Subcutaneous adipose tissue (tissue), 4 donors: ENCODE results near the gene ADSS2. TPM values are rescaled to one million over a fixed set of nuclear protein-coding genes. Genes with fewer than 3 reads are reported as not detected.

Experiments used
- total RNA-seq, 4 donors: library from RNA; depleted of rRNA; stranded (reverse); fragments of >200 nt; gene quantifications; one replicate each; pipeline ENCODE4 v1.1.0, GENCODE V29; 2016
- TF ChIP-seq, protein P1 (sequence below): fragments of 450-650 bp; IDR thresholded peaks from one replicate; pipeline ENCODE4 v1.5.1; 2016; ENCODE audit warnings: low read depth, mild to moderate bottlenecking, control low read depth, antibody characterized with exemption, moderate library complexity

ADSS2 gene
- total RNA-seq, 4 donors from 2014 or later, result 29.6 to 45.7 (median 38.0) TPM

DNA sequence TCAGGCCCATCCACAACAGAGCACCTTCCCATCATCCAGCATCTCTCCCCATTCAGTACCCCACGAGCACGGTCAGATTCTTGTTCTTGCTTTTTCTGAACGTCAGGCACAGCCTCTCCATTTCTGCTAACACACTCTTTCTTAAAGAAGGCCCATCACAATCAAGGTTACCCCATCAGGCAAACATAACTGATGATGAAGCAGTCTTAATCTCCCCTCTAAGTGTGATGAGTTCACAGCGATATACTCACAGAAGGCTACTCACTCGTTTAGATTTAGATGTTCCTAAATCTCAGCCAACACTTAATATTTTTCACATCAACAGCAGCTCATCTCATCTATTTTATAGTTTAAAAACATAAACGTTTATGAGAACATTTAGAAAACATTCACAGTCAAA is 75.6 kb downstream of the ADSS2 start:
- TF ChIP-seq, protein P1, sequence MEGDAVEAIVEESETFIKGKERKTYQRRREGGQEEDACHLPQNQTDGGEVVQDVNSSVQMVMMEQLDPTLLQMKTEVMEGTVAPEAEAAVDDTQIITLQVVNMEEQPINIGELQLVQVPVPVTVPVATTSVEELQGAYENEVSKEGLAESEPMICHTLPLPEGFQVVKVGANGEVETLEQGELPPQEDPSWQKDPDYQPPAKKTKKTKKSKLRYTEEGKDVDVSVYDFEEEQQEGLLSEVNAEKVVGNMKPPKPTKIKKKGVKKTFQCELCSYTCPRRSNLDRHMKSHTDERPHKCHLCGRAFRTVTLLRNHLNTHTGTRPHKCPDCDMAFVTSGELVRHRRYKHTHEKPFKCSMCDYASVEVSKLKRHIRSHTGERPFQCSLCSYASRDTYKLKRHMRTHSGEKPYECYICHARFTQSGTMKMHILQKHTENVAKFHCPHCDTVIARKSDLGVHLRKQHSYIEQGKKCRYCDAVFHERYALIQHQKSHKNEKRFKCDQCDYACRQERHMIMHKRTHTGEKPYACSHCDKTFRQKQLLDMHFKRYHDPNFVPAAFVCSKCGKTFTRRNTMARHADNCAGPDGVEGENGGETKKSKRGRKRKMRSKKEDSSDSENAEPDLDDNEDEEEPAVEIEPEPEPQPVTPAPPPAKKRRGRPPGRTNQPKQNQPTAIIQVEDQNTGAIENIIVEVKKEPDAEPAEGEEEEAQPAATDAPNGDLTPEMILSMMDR, result no peak

DNA sequence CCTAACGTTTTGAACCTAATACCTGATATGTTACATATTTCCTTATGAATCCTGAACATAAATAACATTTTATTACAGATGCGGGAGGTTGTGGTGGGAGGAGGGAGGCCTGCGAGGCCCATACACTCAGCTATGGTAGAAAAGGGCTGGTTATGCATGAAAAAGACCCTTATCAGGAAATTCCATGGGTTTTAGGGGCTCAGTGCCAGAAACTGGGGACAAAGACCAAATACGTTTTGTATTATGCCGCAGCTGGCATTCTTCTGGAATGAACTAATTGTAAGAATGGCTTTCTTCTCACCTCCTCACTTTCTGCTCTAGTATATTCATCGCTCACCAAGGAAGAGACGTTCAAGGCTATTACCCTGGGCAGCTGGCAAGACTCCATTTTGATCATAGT is 76.7 kb downstream of the ADSS2 start:
- TF ChIP-seq, protein P1, result no peak

DNA sequence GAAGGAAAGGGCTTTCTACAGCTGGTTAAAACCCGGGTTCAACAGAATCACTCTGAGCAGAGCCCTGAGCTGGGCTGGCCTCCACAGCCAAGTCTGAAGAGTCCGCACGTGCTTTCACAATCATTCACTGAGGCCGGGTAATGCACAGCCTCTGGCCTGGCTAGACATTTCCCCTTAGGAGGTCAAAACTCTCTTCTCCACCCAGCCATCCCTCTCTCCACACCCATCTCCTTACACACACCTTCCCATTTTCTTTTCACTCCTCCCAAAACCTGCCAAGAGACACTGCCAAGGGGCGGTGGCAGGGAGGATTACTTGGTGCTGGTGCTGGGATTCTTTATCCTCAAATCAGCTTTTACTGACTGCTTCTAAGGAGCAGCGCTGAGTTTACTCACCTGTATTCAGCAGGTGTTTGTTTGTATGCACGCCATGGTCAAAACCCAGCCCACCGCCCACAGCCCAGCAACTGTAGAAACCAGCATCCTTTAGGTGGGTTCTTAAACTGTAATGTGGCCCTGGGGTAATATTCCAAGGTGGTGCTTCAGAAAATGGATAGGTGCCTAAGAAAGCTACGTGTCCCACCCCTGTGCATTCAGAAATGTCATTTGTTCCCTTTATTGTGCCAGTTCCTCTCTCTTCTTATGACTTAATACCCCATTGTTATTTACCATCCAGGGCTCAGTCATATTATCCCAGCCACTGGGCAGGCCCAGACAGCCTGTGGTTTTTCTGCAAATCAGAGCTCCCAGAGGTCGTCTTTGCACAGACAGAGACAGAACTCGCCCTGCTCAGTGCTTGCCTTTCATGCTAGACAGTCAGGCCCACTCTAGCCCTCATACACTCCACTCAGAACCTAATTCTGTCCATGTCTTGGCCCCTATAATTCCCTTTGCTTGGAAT is 80.2 kb downstream of the ADSS2 start:
- TF ChIP-seq, protein P1, result no peak

DNA sequence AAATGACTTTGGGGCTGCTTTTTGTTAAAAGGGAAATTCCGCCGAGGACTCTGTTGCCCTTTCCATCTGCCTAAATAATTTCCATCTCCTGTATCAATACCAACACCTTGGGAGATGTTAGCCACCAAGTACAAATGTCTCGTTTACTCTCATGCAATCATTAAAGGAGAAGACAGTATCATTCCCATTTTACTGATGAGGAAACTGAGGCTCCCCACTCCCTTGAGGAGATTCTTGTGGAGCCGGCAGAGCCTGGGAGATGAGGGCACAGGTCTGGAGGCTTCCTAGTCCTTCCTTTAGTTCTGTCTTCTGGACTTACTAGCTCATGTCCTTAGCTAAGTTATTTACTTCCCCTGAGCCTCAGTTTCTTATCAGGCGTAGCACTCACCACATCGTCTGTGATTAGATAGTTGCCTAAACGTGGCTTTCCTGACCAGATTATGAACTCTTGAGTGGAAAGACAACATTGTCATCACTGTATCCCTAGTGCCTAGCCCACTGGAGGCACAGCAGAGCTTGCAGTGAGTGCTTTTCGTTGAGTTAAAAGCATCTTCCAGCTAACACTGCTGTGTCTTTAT is 81.6 kb downstream of the ADSS2 start:
- TF ChIP-seq, protein P1, result no peak

DNA sequence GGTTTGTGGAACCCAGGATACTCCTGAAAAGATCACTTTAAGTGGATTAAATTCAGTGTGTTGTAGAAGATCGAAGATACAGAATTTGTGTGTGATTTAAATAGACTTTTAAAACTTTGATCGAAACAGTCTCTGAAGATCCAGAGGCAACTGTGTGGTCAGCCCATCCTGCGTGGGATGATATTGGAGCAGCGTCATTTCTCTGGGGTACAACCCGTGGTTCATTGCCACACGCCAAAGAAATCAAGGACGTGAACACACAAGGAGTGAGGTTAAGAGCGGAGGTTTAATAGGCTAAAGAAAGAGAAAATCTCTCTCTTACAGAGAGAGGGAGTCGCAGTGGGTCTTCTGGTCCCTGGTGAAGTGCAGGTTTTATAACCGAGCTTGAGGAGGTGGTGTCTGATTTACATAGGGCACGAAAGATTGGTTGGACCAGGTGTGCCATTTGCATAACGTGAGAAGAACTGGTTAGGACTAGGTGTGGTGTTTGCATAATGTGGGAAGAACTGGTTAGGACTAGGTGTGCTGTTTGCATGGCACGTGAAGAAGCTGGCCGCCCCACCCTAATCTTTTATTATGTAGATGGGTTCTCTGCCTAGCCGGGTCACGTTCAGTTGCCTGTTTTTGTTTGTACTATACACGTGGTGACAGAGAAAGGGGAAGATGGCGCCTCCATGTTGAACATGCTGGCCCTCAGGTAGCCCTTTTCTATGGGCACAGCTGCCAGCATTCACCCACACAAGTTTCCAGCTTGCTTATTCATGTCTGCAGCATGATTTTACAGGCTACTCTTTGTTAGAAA is 82.3 kb downstream of the ADSS2 start:
- TF ChIP-seq, protein P1, result no peak

DNA sequence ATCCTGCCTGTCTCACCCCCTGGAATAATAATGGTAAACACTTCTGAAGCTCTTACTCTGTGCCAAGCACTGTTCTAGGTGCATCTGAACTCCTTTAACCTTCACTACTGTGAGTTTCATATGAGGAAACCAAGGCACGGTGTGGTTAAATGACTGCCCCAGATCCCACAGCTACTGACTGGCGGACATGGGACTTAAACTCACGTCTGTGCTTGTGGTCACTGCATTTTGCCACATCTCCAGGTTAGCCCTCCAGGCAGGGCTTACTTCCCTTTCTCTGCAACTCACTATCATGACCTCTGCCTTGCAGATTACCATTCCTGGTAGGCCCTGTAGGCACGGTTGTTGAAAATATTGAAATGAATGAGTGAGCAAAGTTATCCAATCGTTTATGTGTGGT is 83.4 kb downstream of the ADSS2 start:
- TF ChIP-seq, protein P1, result no peak
